HG03558 (cell line): ENCODE measurements around the gene ORMDL2.
"Not testable (repeated sequence)": the region's sequence is repeated elsewhere in the genome, so short reads cannot be mapped to it uniquely, and the experiment has no call there.

Source experiments
- ATAC-seq: cut with Tn5 transposase; IDR thresholded peaks from one replicate; pipeline ENCODE4 v1.9.1; 2021; ENCODE audit warnings: moderate number of reproducible peaks; ENCODE audit not compliant: unreplicated experiment; ENCODE audit errors: extremely low read depth

ORMDL2 gene

GRCh38 chr12:55850401-55850800 is 32.6 kb downstream of the ORMDL2 start:
- no peak for ATAC-seq

GRCh38 chr12:55850893-55851292 is 33.1 kb downstream of the ORMDL2 start:
- ATAC-seq: no peak

GRCh38 chr12:55852740-55853139 is 34.9 kb downstream of the ORMDL2 start:
- ATAC-seq: no peak

DNA sequence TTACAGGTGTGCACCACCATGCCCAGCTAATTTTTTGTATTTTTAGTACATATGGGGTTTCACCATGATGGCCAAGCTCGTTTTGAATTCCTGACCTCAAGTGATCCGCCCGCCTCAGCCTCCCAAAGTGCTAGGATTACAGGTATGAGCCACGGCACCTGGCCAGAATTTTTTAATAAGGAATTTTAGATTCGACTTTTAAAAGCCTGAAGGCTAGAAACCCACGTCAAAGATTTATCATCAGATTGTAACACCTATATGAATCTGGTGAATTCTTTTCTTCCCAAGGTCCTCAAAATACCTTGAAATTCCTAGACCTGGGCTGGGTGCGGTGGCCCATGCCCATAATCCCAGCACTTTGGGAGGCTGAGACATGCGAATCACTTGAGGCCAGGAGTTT is 43.6 kb downstream of the ORMDL2 start:
- no peak for ATAC-seq

GRCh38 chr12:55861871-55862270 is 44.0 kb downstream of the ORMDL2 start:
- no peak for ATAC-seq

GRCh38 chr12:55862286-55862685 is 44.4 kb downstream of the ORMDL2 start:
- ATAC-seq: no peak

GRCh38 chr12:55862931-55863330 is 45.1 kb downstream of the ORMDL2 start:
- not testable (repeated sequence) for ATAC-seq

- ATAC-seq: no peak
These were observed 47.5 kb downstream of the ORMDL2 start for GRCh38 chr12:55865327-55865726.

DNA sequence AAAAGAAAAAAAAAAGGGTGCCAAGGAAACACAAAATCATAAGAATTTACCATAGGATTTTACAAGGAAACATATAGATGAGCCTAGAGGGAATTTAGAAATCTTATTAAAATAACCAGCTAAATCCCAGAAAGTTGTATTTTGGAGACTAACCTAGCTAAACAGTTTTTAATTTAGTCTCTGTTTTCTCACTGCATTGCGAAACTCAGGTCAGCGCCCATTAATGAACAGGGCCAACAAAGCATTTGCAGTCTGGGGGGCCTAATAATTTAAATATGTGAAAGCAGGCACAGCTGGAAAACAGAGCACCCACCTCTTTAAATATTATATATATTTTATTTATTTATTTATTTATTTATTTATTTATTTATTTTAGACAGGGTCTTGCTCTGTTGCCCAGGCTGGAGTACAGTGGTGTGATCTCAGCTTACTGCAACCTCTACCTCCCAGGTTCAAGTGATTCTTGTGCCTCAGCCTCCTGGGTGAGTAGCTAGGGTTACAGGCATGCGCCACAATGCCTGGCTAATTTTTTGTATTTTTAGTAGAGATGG is 48.7 kb downstream of the ORMDL2 start:
- not testable (repeated sequence) for ATAC-seq
